GM21737 (cell line): ENCODE data around the gene CCDC93.
"Not testable (repeated sequence)": the region's sequence is repeated elsewhere in the genome, so short reads cannot be mapped to it uniquely, and the experiment has no call there.

Experiments
- ATAC-seq: cut with Tn5 transposase; IDR thresholded peaks from one replicate; pipeline ENCODE4 v1.9.1; 2021; ENCODE audit warnings: mild to moderate bottlenecking, moderate library complexity; ENCODE audit not compliant: unreplicated experiment

Gene CCDC93

GRCh38 chr2:117957616-117958015 lies 56.3 kb downstream of the CCDC93 start:
- ATAC-seq, result no peak

DNA sequence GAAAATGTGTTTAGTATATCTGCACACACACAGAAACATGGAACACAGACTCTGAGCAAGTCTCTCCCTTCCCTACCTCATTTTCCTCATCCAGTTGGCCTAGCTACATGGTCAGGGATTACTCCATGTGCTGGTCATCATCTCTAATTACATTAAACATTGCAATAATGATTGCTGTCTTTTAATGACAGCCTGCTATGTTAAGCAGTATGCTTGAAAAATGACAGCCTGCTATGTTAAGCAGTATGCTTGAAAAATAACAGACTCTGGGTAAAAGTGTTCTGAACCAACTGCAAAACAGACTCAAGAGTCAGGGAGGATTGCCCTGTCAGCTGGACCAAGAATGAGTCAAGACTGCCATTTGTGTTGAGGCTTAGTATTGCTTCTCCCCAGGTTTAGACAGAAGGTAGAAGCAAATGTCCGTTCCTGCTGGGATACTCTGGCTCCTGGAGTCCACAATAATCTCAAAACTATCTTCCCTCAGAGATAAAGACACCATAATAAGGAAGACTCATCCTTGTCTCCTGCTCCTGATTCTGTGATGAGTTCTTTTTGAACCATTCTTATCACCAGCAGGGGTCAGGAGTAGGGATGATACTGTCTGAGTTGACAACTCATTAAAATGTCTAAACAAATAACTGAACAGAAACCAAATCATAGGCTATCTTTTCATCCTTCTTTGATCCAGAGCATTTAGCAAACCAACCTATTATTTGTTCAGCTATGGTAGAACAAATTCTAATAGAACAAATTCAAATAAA lies 57.7 kb downstream of the CCDC93 start:
- no peak for ATAC-seq

DNA sequence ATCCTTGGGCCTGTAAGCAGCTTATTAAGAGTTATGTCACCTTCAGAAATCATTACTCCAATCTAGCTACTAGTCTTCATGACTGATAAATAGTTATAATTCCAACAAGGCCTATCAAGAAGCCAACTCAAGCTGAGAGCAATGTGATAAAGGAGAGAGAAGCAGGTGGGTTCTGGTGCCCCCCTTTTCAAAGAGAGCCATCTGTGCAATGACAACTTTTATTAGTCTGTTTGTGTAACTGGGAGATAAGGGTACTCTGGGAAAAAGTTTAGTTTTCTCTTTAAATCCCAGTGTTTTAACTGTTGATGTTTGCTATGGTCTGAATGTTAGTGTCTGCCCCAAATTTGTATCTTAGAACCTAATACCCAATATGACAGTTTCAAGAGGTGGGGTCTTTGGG lies 60.6 kb downstream of the CCDC93 start:
- no peak for ATAC-seq

GRCh38 chr2:117952701-117953100 lies 61.2 kb downstream of the CCDC93 start:
- no peak for ATAC-seq

GRCh38 chr2:117952228-117952627 lies 61.6 kb downstream of the CCDC93 start:
- ATAC-seq, result no peak

DNA sequence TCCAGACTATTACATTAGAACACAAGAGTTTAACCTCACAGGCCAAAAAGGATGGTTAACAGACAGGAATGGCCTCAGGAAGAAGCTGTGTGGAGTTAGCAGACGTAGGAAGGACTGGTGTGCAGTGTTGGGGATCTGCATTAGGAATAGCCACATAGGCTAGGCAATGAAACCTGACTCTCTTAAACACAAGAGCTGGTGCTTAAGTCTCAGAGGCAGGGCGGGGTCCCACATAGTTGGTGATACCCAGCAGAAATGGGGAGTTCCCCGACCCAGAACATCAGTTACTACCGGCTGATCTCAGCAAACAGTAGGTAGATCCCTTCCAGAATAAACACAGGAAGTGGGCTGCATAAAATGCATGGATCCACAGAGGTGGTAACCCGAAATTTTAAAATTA lies 64.1 kb downstream of the CCDC93 start:
- ATAC-seq, result no peak

DNA sequence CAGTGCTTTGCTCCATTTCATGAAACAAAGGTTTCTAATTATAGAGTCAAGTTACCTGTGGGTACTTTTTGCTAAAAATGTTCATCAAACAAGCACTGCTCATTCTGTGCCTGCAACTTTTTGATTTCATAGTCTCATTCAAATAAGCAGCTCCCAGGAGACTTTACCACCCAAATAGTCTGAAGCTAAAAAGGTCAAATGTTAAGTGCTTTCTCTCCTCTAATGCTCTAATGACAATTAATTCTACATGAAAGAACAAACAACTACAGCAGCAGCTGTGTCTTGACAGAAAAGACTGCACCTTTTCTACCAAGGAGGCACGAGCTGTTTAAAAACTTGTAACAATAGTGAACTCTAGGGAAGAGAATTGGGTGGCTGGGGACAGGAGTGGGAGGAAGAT lies 65.3 kb downstream of the CCDC93 start:
- ATAC-seq, result no peak

- no peak for ATAC-seq
These were observed 68.6 kb downstream of the CCDC93 start for GRCh38 chr2:117945296-117945695.

DNA sequence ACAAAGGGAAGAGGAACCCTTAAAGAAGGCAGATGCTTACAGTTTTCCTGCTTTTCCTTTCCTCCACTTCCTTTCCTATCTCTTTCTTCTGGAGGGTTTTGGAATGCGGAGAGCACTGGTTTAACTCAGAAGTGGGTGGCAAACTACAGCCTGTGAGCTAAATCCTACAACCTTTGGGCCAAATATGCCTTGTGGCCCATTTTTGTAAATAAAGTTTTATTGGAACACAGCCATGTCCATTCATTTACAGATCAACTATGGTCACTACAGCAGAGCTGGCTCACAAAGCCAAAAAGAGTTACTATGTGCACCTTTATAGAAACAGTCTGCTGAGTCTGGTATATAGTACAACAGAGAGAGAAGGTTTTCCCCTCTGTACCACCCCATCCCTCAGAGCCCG lies 69.1 kb downstream of the CCDC93 start:
- ATAC-seq, result no peak

DNA sequence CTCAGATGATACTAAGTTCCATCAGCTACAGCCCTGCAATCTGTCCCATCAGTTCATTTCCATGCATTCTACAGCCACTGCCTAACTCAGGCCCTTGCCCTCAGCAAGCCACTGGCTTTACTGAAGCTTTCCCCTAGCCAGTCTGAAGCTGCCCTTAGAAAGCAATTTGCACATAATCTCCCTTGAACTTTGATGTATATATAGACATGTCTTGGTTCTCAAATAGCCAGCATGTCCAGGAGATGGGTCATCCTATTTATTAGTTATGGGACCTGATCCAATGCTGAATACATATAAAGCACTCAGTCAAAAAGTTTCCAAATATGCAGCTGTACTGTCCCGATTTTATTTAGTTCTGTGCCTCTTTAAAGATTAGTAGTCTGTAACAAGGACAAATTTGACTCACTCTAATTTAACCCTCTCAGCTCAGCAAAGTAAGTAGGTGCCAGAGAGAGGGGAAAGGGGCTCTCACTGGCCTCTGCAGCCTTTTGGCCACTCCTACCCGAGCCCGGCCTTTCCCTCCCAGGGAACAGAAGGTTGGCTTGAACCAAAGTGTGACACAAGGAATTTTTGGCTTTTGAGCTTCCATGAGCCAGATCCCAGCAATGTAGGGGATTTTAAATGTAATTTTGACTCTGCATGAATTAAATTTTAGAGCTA lies 70.7 kb downstream of the CCDC93 start:
- no peak for ATAC-seq

DNA sequence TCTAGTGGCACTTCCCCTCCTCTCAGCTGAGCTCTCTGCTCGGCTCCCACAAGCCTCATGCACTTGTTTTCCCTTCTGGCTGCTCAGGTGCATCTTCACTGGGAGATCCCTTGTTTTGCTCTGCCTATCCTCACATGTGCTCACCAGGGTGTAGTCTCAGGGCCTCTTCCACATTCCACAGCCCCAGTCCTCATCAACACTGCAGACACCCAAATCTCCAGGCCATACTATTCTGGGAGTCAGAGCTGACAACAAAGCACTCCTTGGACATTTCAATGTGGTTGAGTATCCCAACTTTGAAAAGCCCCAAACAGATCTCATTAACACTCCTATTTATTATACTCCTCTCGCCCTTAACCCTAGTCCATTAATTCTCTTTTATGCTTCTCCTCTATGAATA lies 71.3 kb downstream of the CCDC93 start:
- ATAC-seq, result no peak

- no peak for ATAC-seq
These were observed 72.2 kb downstream of the CCDC93 start for GRCh38 chr2:117941693-117942092.

GRCh38 chr2:117940436-117940835 lies 73.4 kb downstream of the CCDC93 start:
- no peak for ATAC-seq

- no peak for ATAC-seq
These were observed 75.3 kb downstream of the CCDC93 start for GRCh38 chr2:117938611-117939010.

DNA sequence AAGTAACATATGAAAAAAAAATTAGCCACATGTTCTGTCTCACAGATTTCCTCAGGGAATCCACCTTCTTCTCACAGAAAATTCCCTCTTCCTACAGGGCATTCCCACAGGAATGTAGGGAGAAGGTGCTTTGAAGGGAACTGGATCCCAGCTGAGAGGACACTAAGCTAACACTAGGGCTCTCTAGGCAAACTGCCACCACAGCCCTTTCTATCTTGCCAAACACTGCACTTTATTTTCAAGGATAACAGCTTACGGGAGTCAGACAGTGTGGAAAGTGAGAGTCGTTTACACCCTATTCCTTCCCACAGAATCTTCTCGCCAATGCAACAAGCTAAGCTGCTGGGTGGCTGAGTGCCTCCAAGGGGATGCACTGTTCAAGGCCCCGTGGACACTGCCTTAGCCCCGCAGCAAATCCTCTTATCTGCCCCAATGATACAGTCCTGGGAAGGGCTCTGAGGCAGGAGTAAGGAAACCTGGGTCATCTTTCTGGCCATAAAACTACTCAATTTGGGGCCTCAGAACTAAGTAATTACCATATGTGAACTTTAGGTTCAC lies 76.9 kb downstream of the CCDC93 start:
- ATAC-seq, result no peak

DNA sequence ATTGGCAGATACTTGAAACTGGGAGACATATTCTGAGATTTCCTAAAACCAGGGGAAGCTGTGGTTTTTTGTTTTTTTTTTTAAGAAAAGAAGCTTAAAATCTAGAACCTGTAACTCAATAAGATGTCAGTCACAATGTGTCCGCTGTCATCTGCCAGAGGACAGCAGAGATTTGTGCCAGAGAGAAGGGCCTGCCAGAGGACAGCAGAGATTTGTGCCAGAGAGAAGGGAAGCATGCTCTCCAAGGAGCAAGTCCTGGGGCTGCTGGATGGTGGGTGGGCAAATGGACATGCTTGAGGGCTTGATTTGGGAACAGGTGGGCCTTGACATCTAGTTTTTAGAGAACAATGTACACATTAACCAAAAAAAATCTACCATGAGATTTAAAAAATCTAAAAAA lies 77.9 kb downstream of the CCDC93 start:
- no peak for ATAC-seq

DNA sequence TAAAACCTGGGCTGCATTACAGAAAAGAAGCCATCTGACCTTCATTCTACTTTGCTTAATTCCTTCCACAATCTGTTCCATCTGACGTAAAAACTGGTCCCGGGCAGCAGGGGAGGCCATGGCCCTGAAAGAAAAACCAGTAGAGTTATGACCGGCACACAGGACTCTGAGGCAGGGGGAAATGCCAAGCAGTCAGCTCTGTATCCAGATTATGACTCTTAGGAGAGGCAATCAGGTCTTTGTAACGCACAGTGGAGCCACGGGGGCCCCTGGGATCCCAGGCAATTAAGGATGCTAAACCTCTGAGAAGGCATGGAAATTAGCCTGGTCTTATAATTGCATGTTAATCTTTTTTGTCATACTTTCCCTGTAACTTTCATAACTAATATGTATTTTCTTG lies 78.4 kb downstream of the CCDC93 start:
- ATAC-seq, result no peak

- ATAC-seq, result no peak
These were observed 80.0 kb downstream of the CCDC93 start for GRCh38 chr2:117933884-117934354.

DNA sequence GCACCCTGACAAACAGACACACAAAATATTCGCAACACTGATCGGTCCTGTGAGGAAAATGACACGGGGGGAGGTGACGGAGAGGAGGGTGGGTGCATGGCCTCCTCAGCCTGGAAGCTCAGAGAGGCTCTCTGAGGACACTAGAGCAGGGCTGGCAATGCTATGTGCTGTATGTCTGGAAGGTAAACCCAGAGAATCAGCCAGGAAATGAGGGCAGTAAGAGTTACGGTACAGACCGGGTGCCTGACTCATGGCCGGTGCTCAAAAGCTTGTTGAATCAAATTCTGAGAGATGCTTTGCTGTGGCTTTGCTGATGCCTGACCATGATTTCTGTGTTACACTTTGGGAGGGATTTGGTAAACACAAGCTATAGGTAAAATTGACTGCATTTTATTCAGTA lies 81.9 kb downstream of the CCDC93 start:
- ATAC-seq, result no peak

GRCh38 chr2:117931266-117931665 lies 82.6 kb downstream of the CCDC93 start:
- no peak for ATAC-seq

DNA sequence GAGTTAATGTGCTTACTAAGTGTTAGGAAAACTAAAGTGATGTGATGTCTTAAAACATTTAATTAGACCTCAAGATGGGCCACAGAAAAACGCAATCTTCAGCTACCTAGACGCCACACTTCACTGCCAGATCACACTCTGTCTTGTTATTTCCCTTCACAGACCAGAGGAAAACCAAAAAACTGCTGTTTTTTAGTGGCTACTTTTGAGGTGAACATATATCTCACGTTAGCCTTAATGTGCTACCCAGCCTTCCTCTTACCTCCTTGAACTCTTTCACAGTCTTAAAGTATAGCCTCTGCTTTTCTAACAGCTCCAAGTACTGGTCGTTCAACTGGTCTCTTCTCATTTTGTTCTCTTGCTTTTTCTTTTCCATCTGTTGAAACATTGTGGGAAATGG lies 83.1 kb downstream of the CCDC93 start:
- ATAC-seq, result no peak

- ATAC-seq, result not testable (repeated sequence)
These were observed 90.4 kb downstream of the CCDC93 start for GRCh38 chr2:117923471-117923870.
